GM19035 (cell line): ENCODE data around the gene MYO1E.
"Not testable (repeated sequence)": the region's sequence is repeated elsewhere in the genome, so short reads cannot be mapped to it uniquely, and the experiment has no call there.

Source experiments
- ATAC-seq: cut with Tn5 transposase; IDR thresholded peaks from one replicate; pipeline ENCODE4 v1.9.1; 2021; ENCODE audit not compliant: unreplicated experiment

Gene MYO1E

GRCh38 chr15:59295261-59296001 is 77.2 kb downstream of the MYO1E start:
- ATAC-seq, result no peak

GRCh38 chr15:59294574-59295260 is 78.0 kb downstream of the MYO1E start:
- no peak for ATAC-seq

GRCh38 chr15:59292442-59293151 is 80.1 kb downstream of the MYO1E start:
- no peak for ATAC-seq

- no peak for ATAC-seq
These were observed 81.5 kb downstream of the MYO1E start for GRCh38 chr15:59291213-59291549.

- peak; percentile 52 for ATAC-seq
These were observed 82.1 kb downstream of the MYO1E start for GRCh38 chr15:59290295-59291212.

- ATAC-seq, result no peak
These were observed 83.1 kb downstream of the MYO1E start for GRCh38 chr15:59289574-59289973.

GRCh38 chr15:59283717-59284391 is 88.8 kb downstream of the MYO1E start:
- ATAC-seq, result no peak

- ATAC-seq, result no peak
These were observed 89.9 kb downstream of the MYO1E start for GRCh38 chr15:59282515-59283337.

- ATAC-seq, result no peak
These were observed 91.0 kb downstream of the MYO1E start for GRCh38 chr15:59281699-59282098.

- no peak for ATAC-seq
These were observed 91.8 kb downstream of the MYO1E start for GRCh38 chr15:59280855-59281254.

GRCh38 chr15:59280292-59280691 is 92.4 kb downstream of the MYO1E start:
- not testable (repeated sequence) for ATAC-seq

GRCh38 chr15:59279023-59279422 is 93.6 kb downstream of the MYO1E start:
- no peak for ATAC-seq

- ATAC-seq, result no peak
These were observed 94.6 kb downstream of the MYO1E start for GRCh38 chr15:59278120-59278519.

- ATAC-seq, result no peak
These were observed 96.2 kb downstream of the MYO1E start for GRCh38 chr15:59276225-59277178.

GRCh38 chr15:59274126-59274970 is 98.3 kb downstream of the MYO1E start:
- ATAC-seq, result no peak

- ATAC-seq, result no peak
These were observed 99.4 kb downstream of the MYO1E start for GRCh38 chr15:59273234-59273633.

GRCh38 chr15:59271595-59272201 is 101.0 kb downstream of the MYO1E start:
- ATAC-seq, result no peak
